K562 (cell line): ENCODE measurements around the gene FERMT1. TPM values are rescaled to one million over a fixed set of nuclear protein-coding genes. Genes with fewer than 3 reads are reported as not detected.

Experiments used
- ATAC-seq: fragments of 200-7000 bp; cut with Tn5 transposase; 3 replicates; pipeline ENCODE4 v1.9.1; 2020; ENCODE audit warnings: moderate library complexity
- BruUV-seq: library from RNA; stranded (reverse); fragments of 400-500 nt; replicated peaks from 2 replicates; lab custom pipeline; 2021; lab: Mats Ljungman, UMichigan
- CTCF ChIA-PET: fragments of 300-600 bp; formaldehyde crosslinking; extraction: SDS; loops from one replicate; lab custom pipeline; 2021; ENCODE audit warnings: low intra/inter-chr PET ratio; lab: Yijun Ruan, JAX
- POLR2A ChIA-PET: fragments of 300-600, 350-650 bp; sonication (Branson Sonifier 250); formaldehyde crosslinking; extraction: SDS; loops from one replicate; lab custom pipeline; 2021; ENCODE audit warnings: antibody characterized with exemption, inconsistent platforms; lab: Yijun Ruan, JAX
- DNase-seq, 4 experiments: peaks; one replicate each; pipeline versions ENCODE4 v3.0.0 to v3.0.0-alpha.2; 2011 to 2018; ENCODE audit warnings: low spot score in 3 of 4, mixed read lengths in 3 of 4; ENCODE audit errors: extremely low read depth in 1 of 4
- FAIRE-seq: peaks from 2 replicates; lab custom pipeline; 2011; peaks lifted over from hg19 to GRCh38; lab: Jason Lieb, UNC
- H2AFZ ChIP-seq: 2 replicates; pipeline ENCODE4 v1.6.0; 2011; ENCODE audit warnings: low read depth, low read length, control low read depth, inconsistent platforms
- H3K27ac ChIP-seq: fragments of 200-600 bp; 3 replicates; pipeline ENCODE4 v1.8.0; 2011; ENCODE audit warnings: low read depth, mild to moderate bottlenecking, control low read depth, inconsistent platforms, low read length, moderate library complexity, mixed read lengths; ENCODE audit errors: extremely low read depth
- H3K27me3 ChIP-seq, 2 experiments: fragments of 300-600 bp in 1 of 2; 2 replicates in 1 of 2; 3 replicates in 1 of 2; pipeline versions ENCODE4 v1.6.0 to v1.8.0; 2011; ENCODE audit warnings: inconsistent platforms in 2 of 2, low read length in 2 of 2, mild to moderate bottlenecking in 1 of 2, mixed read lengths in 1 of 2, moderate library complexity in 1 of 2; ENCODE audit not compliant: control insufficient read depth in 2 of 2, insufficient read depth in 2 of 2
- H3K36me3 ChIP-seq: fragments of 300-600 bp; 3 replicates; pipeline ENCODE4 v1.8.0; 2011; ENCODE audit warnings: mild to moderate bottlenecking, low read length, inconsistent platforms; ENCODE audit not compliant: control insufficient read depth, insufficient read depth
- H3K4me1 ChIP-seq, 2 experiments: fragments of 200-600 bp in 1 of 2; replicated peaks in 1 of 2; 2 replicates in 1 of 2; 3 replicates in 1 of 2; pipeline versions ENCODE4 v1.5.1 to v1.8.0; 2011; ENCODE audit warnings: inconsistent platforms in 2 of 2, low read length in 2 of 2, mild to moderate bottlenecking in 1 of 2, mixed read lengths in 1 of 2, moderate library complexity in 1 of 2; ENCODE audit not compliant: control insufficient read depth in 2 of 2, insufficient read depth in 2 of 2
- H3K4me2 ChIP-seq: 2 replicates; pipeline ENCODE4 v1.6.1; 2011; ENCODE audit warnings: low read length, control low read depth, inconsistent platforms, mixed read lengths; ENCODE audit not compliant: insufficient read depth
- H3K4me3 ChIP-seq: fragments of 200-600 bp; sonication (generic), shearing (Covaris generic); 2 replicates; pipeline ENCODE4 v1.5.1; 2016; ENCODE audit warnings: control low read depth, inconsistent platforms
- H3K79me2 ChIP-seq: fragments of 200-600 bp; 3 replicates; pipeline ENCODE4 v1.8.0; 2011; ENCODE audit warnings: low read length, inconsistent platforms; ENCODE audit not compliant: control insufficient read depth, insufficient read depth
- H3K9ac ChIP-seq, 2 experiments: 2 replicates each; pipeline versions ENCODE4 v1.6.0 to v1.6.1; 2011; ENCODE audit warnings: low read depth in 2 of 2, low read length in 2 of 2, control low read depth in 1 of 2, inconsistent platforms in 1 of 2, mild to moderate bottlenecking in 1 of 2, mixed read lengths in 1 of 2; ENCODE audit not compliant: insufficient read depth in 1 of 2
- H3K9me1 ChIP-seq: one replicate; pipeline ENCODE4 v1.6.0; 2011; ENCODE audit warnings: inconsistent platforms, mild to moderate bottlenecking, low read length, moderate library complexity; ENCODE audit not compliant: control insufficient read depth, insufficient read depth
- H3K9me3 ChIP-seq: replicated peaks from 2 replicates; pipeline ENCODE4 v1.5.1; 2011; ENCODE audit warnings: low read depth, low read length, inconsistent platforms; ENCODE audit not compliant: control insufficient read depth, insufficient read depth
- H4K20me1 ChIP-seq: replicated peaks from 2 replicates; pipeline ENCODE4 v1.6.1; 2011; ENCODE audit warnings: low read length, inconsistent platforms, mixed read lengths; ENCODE audit not compliant: control insufficient read depth, insufficient read depth
- CREB1 ChIP-seq, 2 experiments: sonication (generic) in 1 of 2; formaldehyde crosslinking in 1 of 2; IDR thresholded peaks; 2 replicates each; pipeline versions ENCODE4 v1.6.1 to v1.8.0; 2012 to 2022; ENCODE audit warnings: inconsistent platforms in 1 of 2, mild to moderate bottlenecking in 1 of 2, missing genetic modification reagents in 1 of 2, moderate library complexity in 1 of 2
- HIVEP1 ChIP-seq: fragments of 250-450 bp; sonication (Bioruptor Pico); IDR thresholded peaks from 2 replicates; pipeline ENCODE4 v1.4.0; 2020; ENCODE audit warnings: mild to moderate bottlenecking
- KDM4B ChIP-seq, 2 experiments: fragments of 450-650 bp in 1 of 2; sonication (generic) in 1 of 2; IDR thresholded peaks; 2 replicates each; pipeline ENCODE4 v1.6.1; 2016 to 2017; ENCODE audit warnings: borderline replicate concordance in 2 of 2, antibody characterized with exemption in 1 of 2, low read depth in 1 of 2, mild to moderate bottlenecking in 1 of 2
- MCM3 ChIP-seq: fragments of 450-650 bp; IDR thresholded peaks from 2 replicates; pipeline ENCODE4 v1.6.1; 2016
- NBN ChIP-seq: fragments of 450-650 bp; IDR thresholded peaks from 2 replicates; pipeline ENCODE4 v1.6.1; 2016; ENCODE audit warnings: low read depth, mild to moderate bottlenecking
- POLR3A ChIP-seq: IDR thresholded peaks from 2 replicates; pipeline ENCODE4 v1.6.1; 2011; ENCODE audit warnings: borderline replicate concordance, mild to moderate bottlenecking, moderate library complexity; ENCODE audit not compliant: insufficient read length, insufficient read depth; ENCODE audit errors: extremely low read depth
- PURB ChIP-seq: sonication (generic); formaldehyde crosslinking; IDR thresholded peaks from 2 replicates; pipeline ENCODE4 v1.9.0; 2021; ENCODE audit warnings: low read depth, mild to moderate bottlenecking, missing genetic modification reagents
- SMAD4 ChIP-seq: fragments of 250-450 bp; sonication (Bioruptor Pico); conservative IDR thresholded peaks from 2 replicates; pipeline ENCODE4 v1.8.0; 2021; ENCODE audit warnings: inconsistent platforms, mild to moderate bottlenecking, moderate library complexity
- SREBF2 ChIP-seq: sonication (generic); formaldehyde crosslinking; IDR thresholded peaks from 2 replicates; pipeline ENCODE4 v1.4.0; 2020; ENCODE audit warnings: mild to moderate bottlenecking, missing genetic modification reagents
- STAG1 ChIP-seq: sonication (generic); formaldehyde crosslinking; IDR thresholded peaks from 2 replicates; pipeline ENCODE4 v1.5.0; 2020; ENCODE audit warnings: missing genetic modification reagents, borderline replicate concordance
- WGBS: fragments of 100-300 bp; shearing (Covaris generic); methylation state at CpG from one replicate; pipeline ENCODE4 v1.1.6; 2016; ENCODE audit warnings: low coverage, mixed read lengths; ENCODE audit not compliant: insufficient coverage; ENCODE audit errors: missing lambda C conversion rate; 5-methylcytosine and 5-hydroxymethylcytosine counted together
- in situ Hi-C: fragments of 300-500 bp; cut with MboI; formaldehyde crosslinking; loops from 4 replicates; pipeline ENCODE4 v1.15.0; 2018; ENCODE audit warnings: inconsistent platforms, mixed read lengths
- intact Hi-C: fragments of 100-400 bp; cut with micrococcal nuclease; formaldehyde crosslinking; loops from 2 replicates; pipeline ENCODE4 v1.14.2; 2022
- polyA plus RNA-seq, 8 experiments: library from polyadenylated mRNA; depleted of rRNA in 4 of 8; stranded (reverse) in 5 of 8; unstranded in 3 of 8; fragments of >200 nt; fragmentation: Nextera tagmentation in 2 of 8; fragmentation: Illumina TruSeq in 1 of 8; extraction: Ambion mirVana in 2 of 8; extraction: Trizol in 1 of 8; gene quantifications; 2 replicates each; pipeline versions ENCODE4 v1.2.1 to v1.2.3, GENCODE V29; 2011 to 2014; ENCODE audit warnings: inconsistent platforms in 1 of 8, missing spikeins in 1 of 8
- total RNA-seq, 7 experiments: library from RNA; depleted of rRNA in 6 of 7; stranded (reverse); fragments of >200 nt in 6 of 7; fragmentation: Illumina TruSeq in 2 of 7; extraction: Trizol in 2 of 7; gene quantifications; 2 replicates each; pipeline versions ENCODE4 v1.2.1 to v1.2.3, GENCODE V29; 2011 to 2021; ENCODE audit warnings: low replicate concordance in 1 of 7
- TF ChIP-seq, protein P1 (sequence below): sonication (generic); formaldehyde crosslinking; IDR thresholded peaks from 2 replicates; pipeline ENCODE4 v1.8.0; 2022; ENCODE audit warnings: mild to moderate bottlenecking, missing genetic modification reagents
- TF ChIP-seq, protein P2 (sequence below): sonication (generic); formaldehyde crosslinking; IDR thresholded peaks from 2 replicates; pipeline ENCODE4 v1.9.0; 2022; ENCODE audit warnings: mild to moderate bottlenecking, missing genetic modification reagents
- TF ChIP-seq, protein P3 (sequence below): fragments of 250-450 bp; sonication (Bioruptor Pico); IDR thresholded peaks from 2 replicates; pipeline ENCODE4 v1.8.0; 2022; ENCODE audit warnings: moderate library complexity, mild to moderate bottlenecking, inconsistent platforms
- TF ChIP-seq, protein P4 (sequence below): fragments of 250-450 bp; sonication (Bioruptor Pico); IDR thresholded peaks from 2 replicates; pipeline ENCODE4 v1.4.0; 2020; ENCODE audit warnings: mild to moderate bottlenecking, moderate library complexity

The FERMT1 gene
- total and polyA plus RNA-seq, 9 of the 15 experiments (the other 6 are each of a cell fraction or from before 2014, with no cell fraction given): 0.07 TPM; not detected in 8

DNA sequence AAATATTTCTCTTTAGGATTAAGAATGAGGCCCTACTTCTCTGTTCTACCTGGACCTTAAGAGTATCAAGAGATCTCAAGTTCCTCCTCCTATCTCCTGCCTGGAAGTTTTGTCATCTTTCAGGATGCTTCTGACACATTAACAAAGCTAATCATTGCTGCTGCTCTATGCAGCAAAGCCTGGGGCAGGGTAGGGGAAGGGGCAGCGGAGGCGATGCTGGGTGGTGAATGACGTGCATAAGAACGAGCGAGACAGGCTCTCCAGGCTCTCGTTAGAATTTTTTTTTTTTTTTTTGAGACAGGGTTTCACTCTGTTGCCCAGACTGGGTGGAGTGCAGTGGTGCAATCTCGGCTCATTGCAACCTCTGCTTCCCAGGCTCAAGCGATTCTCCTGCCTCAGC is 31.2 kb downstream of the FERMT1 start:
- no peak overlapping the region for H2AFZ ChIP-seq
- no peaks in the 10 kb centered on the region for H3K9me1 ChIP-seq
- ATAC-seq: no peak
- intact Hi-C loops: no loop called here
- ChIA-PET CTCF (no interaction called here), POLR2A (no interaction called here)
- H3K4me2 ChIP-seq: no peak overlapping the region
- no peak overlapping the region for H3K9ac ChIP-seq
- 0% methylated on average over 3 of the region's 8 CpGs for WGBS
- H3K36me3 ChIP-seq: no peaks in the 10 kb centered on the region
- H4K20me1 ChIP-seq: no peaks in the 10 kb centered on the region; the same call in 1 of the 2 replicates
- TF ChIP-seq NBN (no peak), MCM3 (no peak), STAG1 (no peak), SREBF2 (no peak), HIVEP1 (no peak), KDM4B (IDR thresholded peaks at IDR 0.05; ENCODE audit: borderline replicate concordance in 2 of 2, low read depth in 1 of 2) (no peak), CREB1 (IDR thresholded peaks at IDR 0.05) (no peak), CREB1 (CRISPR knock-in tag; IDR thresholded peaks at IDR 0.05) (no peak), SMAD4 (CRISPR knock-in tag) (no peak), POLR3A (no peak), PURB (CRISPR knock-in tag) (no peak)
- TF ChIP-seq, protein P1, sequence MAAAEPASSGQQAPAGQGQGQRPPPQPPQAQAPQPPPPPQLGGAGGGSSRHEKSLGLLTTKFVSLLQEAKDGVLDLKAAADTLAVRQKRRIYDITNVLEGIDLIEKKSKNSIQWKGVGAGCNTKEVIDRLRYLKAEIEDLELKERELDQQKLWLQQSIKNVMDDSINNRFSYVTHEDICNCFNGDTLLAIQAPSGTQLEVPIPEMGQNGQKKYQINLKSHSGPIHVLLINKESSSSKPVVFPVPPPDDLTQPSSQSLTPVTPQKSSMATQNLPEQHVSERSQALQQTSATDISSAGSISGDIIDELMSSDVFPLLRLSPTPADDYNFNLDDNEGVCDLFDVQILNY (CRISPR knock-in tag): no peak
- TF ChIP-seq, protein P2, sequence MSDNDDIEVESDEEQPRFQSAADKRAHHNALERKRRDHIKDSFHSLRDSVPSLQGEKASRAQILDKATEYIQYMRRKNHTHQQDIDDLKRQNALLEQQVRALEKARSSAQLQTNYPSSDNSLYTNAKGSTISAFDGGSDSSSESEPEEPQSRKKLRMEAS: no peak
- TF ChIP-seq, protein P3, sequence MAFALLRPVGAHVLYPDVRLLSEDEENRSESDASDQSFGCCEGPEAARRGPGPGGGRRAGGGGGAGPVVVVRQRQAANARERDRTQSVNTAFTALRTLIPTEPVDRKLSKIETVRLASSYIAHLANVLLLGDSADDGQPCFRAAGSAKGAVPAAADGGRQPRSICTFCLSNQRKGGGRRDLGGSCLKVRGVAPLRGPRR (CRISPR knock-in tag): no peak
- TF ChIP-seq, protein P4, sequence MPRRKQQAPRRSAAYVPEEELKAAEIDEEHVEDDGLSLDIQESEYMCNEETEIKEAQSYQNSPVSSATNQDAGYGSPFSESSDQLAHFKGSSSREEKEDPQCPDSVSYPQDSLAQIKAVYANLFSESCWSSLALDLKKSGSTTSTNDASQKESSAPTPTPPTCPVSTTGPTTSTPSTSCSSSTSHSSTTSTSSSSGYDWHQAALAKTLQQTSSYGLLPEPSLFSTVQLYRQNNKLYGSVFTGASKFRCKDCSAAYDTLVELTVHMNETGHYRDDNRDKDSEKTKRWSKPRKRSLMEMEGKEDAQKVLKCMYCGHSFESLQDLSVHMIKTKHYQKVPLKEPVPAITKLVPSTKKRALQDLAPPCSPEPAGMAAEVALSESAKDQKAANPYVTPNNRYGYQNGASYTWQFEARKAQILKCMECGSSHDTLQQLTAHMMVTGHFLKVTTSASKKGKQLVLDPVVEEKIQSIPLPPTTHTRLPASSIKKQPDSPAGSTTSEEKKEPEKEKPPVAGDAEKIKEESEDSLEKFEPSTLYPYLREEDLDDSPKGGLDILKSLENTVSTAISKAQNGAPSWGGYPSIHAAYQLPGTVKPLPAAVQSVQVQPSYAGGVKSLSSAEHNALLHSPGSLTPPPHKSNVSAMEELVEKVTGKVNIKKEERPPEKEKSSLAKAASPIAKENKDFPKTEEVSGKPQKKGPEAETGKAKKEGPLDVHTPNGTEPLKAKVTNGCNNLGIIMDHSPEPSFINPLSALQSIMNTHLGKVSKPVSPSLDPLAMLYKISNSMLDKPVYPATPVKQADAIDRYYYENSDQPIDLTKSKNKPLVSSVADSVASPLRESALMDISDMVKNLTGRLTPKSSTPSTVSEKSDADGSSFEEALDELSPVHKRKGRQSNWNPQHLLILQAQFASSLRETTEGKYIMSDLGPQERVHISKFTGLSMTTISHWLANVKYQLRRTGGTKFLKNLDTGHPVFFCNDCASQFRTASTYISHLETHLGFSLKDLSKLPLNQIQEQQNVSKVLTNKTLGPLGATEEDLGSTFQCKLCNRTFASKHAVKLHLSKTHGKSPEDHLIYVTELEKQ (CRISPR knock-in tag): no peak
- no peaks in the 10 kb centered on the region for H3K79me2 ChIP-seq
- H3K27ac ChIP-seq: no peak overlapping the region
- no peak overlapping the region for H3K4me3 ChIP-seq
- BruUV-seq: no TSS peak
- no peaks in the 10 kb centered on the region for H3K4me1 ChIP-seq
- H3K27me3 ChIP-seq: no peaks in the 10 kb centered on the region
- DNase-seq: no peak
- H3K9me3 ChIP-seq: no peaks in the 10 kb centered on the region
- FAIRE-seq: no peak
- in situ Hi-C loops: no loop called here
